OCI-LY1 (cell line): Measurements from ENCODE around the gene ATP1B3.

Experiments used
- CTCF ChIP-seq: fragments of 200-600 bp; sonication (generic), shearing (Covaris generic); IDR thresholded peaks from 2 replicates; pipeline ENCODE4 v1.5.1; 2017; ENCODE audit warnings: mild to moderate bottlenecking, antibody characterized with exemption, low read length, moderate library complexity, mixed read lengths
- EZH2 ChIP-seq: fragments of 200-600 bp; sonication (generic), shearing (Covaris generic); IDR thresholded peaks from 2 replicates; pipeline ENCODE4 v1.8.0; 2017; ENCODE audit warnings: borderline replicate concordance, mixed run types, mild to moderate bottlenecking, antibody characterized with exemption, low read length, moderate library complexity, mixed read lengths

GRCh38 chr3:141949972-141950371 is 73.5 kb downstream of the ATP1B3 start:
- TF ChIP-seq CTCF = no peak
- TF ChIP-seq EZH2 = no peak
